Stimulated activated CD4-positive, alpha-beta T cell treated with anti-CD3 and anti-CD28 coated beads, Interleukin-2, amount 100 ng/mL, for 48 hours (primary cell): ENCODE measurements around the gene SLC22A23.

Source experiments
- DNase-seq, 2 donors: peaks; one replicate each; pipeline ENCODE4 v3.0.0-alpha.2; 2020

SLC22A23 gene

GRCh38 chr6:3366596-3367413 is 90.0 kb downstream of the SLC22A23 start:
- DNase-seq: no peak

DNA sequence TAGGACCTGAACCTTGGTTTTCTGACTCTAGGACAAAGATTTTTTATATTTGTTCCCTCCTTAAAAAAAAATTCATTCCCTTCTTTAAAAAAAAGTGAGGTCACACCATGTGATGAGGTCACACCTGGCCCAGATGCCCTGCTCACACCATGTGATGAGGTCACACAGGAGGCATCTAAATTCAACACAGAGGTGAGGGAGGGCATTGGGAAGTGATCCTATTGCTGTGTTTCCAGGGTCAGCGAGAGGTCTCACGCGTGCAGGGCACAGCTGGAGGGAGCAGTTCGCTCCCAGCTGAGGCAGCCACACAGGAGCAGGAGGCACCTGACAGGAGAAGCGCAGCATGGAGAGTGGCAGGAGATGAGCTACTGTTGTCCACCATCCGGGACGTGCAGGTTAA is 92.5 kb downstream of the SLC22A23 start:
- no peak for DNase-seq

- no peak for DNase-seq
Observed at GRCh38 chr6:3363296-3364025, 93.4 kb downstream of the SLC22A23 start.

- no peak for DNase-seq
Observed at GRCh38 chr6:3361312-3362037, 95.4 kb downstream of the SLC22A23 start.

- DNase-seq: no peak
Observed at GRCh38 chr6:3360727-3361045, 96.2 kb downstream of the SLC22A23 start.

DNA sequence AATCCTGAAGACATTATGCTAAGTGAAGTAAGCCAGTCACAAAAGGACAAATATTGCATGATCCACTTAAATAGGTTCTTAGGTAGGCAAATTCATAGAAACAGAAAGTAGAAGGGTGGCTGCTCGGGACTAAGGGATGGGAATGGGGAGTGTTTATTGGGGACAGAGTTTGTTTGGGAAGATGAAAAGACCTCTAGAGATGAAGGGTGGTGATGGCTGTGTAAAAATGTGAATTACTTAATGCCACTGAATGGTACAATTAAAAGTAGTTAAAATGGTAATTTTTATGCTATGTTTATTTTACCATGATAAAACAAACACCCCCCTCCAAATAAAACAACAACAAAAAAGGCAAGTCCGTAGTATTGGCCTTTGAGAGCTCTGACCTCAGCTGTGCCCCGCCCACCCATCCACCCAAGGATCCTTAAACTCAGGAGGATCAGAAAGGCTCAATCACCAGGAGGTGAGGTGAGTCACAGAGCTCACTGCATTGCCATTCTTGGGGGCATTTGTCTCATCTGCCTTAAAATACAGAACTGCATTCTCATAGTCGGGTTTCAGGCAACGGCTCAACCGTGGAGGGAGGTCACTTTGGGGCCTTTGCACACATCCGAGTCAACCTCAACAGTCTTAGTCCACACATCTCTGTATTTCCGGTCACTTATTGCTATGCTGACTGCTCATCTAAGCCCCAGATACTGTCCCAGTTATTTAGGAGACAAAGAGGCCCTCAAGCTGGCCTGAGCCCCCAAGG is 96.7 kb downstream of the SLC22A23 start:
- no peak for DNase-seq

GRCh38 chr6:3359101-3359752 is 97.6 kb downstream of the SLC22A23 start:
- DNase-seq: no peak

DNA sequence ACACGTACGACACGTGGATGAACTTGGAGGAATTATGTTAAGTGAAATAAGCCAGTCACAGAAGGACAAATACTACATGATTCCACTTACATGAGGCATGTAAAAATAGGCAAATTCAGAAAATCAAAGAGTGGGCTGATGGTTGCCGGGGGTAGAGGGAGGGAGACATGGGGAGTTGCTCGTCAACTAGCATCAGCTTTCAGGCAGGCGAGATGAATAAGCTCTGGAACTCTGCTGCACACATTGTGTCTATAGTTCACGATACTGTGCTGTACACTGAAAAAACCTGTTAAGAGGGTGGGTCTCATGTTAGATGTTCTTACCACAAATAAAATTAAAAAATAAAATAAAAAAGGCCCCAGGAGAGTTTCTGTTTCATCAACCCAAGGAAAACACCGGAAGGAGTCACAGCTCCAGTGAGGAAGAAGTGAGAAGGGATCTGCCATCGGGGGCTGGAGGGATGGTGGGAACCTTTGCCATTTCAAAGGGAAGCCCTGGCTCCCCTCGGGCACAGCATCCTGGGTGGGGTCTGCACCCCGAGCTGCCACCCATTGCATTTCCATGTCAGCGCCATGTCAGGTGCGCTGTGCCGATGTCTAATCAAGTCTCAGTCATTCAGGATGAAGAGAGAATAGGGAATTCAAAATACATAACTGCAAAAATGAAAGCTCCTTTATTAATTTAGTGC is 98.3 kb downstream of the SLC22A23 start:
- DNase-seq: no peak

DNA sequence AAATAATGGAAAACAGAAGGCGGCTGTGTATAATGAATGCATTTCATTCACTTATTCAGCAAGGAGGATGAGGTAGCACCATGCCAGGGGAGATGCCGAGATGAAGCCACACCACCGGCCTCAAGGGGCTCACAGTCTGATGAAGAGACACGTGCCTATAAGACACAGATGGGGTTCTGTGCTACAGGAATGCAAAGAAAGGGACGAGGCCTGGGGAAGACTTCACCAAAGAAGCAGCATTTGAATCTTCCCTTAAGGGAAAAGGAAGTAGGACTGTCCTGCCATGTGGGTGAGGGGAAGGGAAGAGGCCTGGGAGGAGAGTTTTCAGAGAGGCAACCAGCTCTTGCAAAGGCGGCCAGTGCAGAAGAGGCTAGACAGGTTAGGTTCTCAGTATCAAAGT is 99.2 kb downstream of the SLC22A23 start:
- DNase-seq: no peak

DNA sequence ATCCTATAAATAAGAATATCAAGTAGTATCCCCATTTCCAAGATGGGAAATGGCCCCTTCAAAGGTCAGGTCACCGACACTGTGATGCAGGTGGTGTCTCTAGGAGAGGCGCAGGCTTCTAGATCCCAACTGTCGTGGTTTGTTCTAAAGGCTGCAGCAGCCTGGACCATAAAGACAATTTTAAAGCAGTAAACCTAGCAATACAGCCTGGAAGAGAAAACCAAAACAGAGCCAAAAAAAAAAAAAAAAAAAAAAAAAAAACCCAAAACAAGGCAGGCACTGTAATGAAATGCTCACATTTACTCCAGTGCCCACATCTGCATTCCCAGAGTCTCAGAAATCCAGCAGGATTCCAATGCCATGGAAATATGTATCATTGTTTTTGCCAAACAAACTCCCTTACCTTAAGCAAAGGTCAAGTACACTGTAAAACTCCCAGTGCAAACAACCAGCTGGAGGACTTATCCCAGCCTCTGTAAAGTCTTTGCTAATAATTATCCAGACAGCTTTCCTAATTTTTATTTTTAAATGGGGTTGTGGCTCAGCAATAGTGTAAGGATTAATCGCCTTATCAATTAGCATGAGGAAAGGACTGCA is 99.9 kb downstream of the SLC22A23 start:
- no peak for DNase-seq

DNA sequence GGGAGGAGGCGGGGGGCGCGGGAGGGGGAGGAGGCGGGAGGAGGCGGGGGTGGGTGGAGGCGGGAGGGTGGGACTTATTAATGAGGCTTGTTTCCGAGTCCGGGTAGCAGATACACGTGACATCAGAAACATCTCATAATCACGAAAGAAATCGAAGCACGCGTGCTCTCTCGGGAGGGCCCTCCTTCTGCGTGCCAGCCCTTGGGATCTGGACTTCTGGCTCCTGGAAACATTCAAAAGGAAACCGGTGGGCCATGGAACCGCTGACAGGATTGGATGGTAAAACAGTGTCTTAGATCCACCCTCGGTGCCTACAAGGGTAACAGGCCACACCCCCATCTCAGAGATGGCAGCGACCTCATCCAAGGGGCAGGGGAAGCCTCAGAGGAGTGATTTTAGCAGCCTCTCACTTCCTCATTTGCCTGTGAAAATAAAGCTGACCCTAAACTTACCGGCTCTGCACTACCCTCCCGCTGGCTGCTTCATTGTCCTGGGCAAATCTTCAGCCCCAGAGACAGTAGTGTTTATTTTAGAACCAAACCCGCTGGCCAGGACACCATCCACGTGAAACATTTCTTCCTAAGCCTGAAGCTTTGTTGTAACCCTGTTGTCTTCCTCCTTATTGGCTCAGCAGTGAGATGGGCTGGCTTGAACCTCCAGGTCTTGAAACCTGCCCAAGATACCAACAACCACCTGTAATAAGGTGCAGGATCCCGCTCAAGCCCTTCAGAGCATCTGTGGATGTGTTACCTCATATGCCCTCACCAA is 100.6 kb downstream of the SLC22A23 start:
- peak; percentile 14 to 21 for DNase-seq

- DNase-seq: no peak
Observed at GRCh38 chr6:3355358-3356055, 101.3 kb downstream of the SLC22A23 start.

DNA sequence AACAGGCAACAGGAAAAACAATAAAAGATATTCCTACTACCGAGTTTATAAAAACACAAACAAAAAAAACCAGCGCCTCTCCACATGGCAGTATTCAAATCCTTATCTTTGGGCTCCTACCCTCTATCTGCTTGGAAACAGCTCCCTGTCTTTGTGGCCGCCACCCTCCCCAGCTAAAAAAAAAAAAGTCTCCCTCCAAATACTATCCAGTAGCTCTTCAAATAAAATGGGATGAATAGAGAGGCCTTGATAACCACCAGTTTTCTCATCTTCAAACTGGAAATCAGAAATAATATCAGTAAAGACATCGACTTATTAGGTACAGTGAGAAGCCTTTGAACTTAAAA is 101.9 kb downstream of the SLC22A23 start:
- no peak for DNase-seq

DNA sequence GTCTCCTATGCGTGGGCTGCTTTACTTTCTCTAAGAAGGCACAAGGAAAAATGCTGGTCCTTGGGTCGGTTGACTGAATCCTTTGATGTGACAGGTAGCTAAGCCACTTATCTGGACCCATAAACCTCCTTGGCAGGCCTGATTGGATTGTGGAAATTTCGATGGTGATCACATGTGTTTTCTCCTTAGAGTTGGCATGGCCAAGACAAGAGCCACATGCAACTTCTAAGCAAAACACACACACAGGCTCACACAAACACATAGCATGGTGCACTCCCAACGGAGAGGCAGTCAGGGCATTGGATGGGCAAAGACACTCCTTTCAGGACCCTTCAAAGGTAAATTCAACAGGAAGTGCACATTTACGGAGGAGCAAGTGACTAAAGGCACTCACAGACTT is 102.9 kb downstream of the SLC22A23 start:
- DNase-seq: no peak

DNA sequence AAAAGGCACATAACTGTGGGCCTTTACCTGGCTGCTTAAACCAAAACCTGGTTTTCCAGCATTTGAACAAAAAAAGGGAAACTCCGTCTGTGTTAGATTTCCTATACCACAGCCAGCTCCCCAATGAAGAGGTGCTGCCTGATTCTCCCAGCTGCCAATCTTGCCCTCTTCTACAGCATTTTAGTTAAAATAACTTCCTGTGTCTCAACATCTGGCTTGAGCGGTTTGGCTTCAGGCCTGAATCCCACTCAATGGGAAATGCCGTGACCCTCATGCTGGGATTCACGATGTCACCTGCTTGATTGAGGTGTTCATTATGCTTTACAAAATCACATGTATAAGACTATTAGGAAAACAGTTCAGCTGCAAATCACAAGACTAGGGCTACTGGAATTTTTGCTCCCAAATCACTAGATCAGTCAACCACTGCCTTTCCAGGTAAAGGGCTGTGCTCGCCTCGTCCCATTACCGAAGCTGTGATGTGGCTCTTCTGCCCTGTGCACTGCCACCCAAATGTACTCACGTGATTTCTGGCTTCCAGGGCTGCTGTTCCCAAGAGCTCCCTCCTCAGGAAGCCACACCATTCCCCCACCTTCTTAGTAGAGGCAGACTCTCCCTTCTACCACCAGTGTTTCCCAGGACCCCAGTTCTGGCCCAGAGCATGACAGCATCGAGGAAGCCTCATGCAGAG is 103.5 kb downstream of the SLC22A23 start:
- no peak for DNase-seq

- DNase-seq: no peak
Observed at GRCh38 chr6:3352678-3353077, 104.2 kb downstream of the SLC22A23 start.

- no peak for DNase-seq
Observed at GRCh38 chr6:3351829-3352524, 104.9 kb downstream of the SLC22A23 start.

DNA sequence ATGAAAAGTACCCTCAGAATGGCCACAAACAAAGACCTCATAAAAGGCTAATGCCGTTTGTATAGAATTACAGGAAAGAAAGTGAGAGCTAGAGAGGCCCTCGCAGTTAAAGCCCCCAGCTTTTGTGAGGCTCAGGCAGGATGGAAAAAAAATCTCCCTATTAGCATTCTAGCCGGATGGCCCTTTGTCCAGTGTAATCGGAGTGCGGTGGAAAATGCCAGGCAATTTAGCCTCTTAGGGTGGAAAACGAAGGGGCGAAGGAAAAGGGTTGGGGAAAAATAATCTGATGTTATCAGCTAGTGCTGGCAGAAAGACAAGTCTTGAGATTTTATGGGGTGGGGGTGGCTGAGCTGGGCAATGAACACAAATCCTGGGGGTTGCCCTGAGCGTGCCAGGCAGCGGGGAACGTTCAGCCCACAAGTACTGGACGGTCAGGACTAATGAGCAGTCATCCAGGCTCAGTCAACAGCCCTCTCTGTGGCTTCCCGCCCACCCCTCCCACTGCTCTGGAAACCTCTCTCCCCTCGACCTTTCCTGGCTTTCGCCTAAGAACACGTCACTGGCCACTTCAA is 105.7 kb downstream of the SLC22A23 start:
- DNase-seq: no peak
